Type B pancreatic cell (in vitro differentiated cells): Measurements from ENCODE around the gene LRRN4CL. TPM values are rescaled to one million over a fixed set of nuclear protein-coding genes. Genes with fewer than 3 reads are reported as not detected.
"Not testable (repeated sequence)": the region's sequence is repeated elsewhere in the genome, so short reads cannot be mapped to it uniquely, and the experiment has no call there.

Experiments used
- DNase-seq: peaks from one replicate; pipeline ENCODE4 v3.0.0; 2021; ENCODE audit warnings: mixed read lengths; ENCODE audit not compliant: unreplicated experiment; ENCODE audit errors: extremely low spot score
- H3K27ac Mint-ChIP-seq: 2 replicates; pipeline ENCODE4 v1.8.0; 2021; ENCODE audit warnings: mild to moderate bottlenecking, mixed read lengths
- H3K27me3 Mint-ChIP-seq: 2 replicates; pipeline ENCODE4 v1.8.0; 2021; ENCODE audit warnings: mixed read lengths
- H3K36me3 Mint-ChIP-seq: 2 replicates; pipeline ENCODE4 v1.8.0; 2021; ENCODE audit warnings: mixed read lengths
- H3K4me1 Mint-ChIP-seq: one replicate; pipeline ENCODE4 v1.8.0; 2021; ENCODE audit warnings: mixed read lengths; ENCODE audit not compliant: unreplicated experiment
- H3K4me3 Mint-ChIP-seq: 2 replicates; pipeline ENCODE4 v1.8.0; 2021; ENCODE audit warnings: mild to moderate bottlenecking, mixed read lengths
- H3K9me3 Mint-ChIP-seq: 2 replicates; pipeline ENCODE4 v1.8.0; 2021; ENCODE audit warnings: mixed read lengths
- CTCF ChIP-seq: fragments of 200-600 bp; sonication (generic); conservative IDR thresholded peaks from 2 replicates; pipeline ENCODE4 v1.5.0; 2021; ENCODE audit warnings: antibody characterized with exemption, mild to moderate bottlenecking
- total RNA-seq: library from RNA; stranded (reverse); gene quantifications from 2 replicates; pipeline ENCODE4 v1.2.1, GENCODE V29; 2021; ENCODE audit warnings: low replicate concordance

LRRN4CL gene
- total RNA-seq, 1 donor from 2014 or later = 1.0 TPM

- Mint-ChIP-seq H3K9me3 (no peaks in the 10 kb centered on the region), H3K27me3 (no peaks in the 10 kb centered on the region), H3K4me1 (peaks cover 28% of the 10 kb centered on the region), H3K36me3 (peaks cover 8% of the 10 kb centered on the region), H3K4me3 (peak overlapping the region; percentile 95), H3K27ac (peak overlapping the region; percentile 94)
- no peak for TF ChIP-seq CTCF
- DNase-seq = no peak
Observed at GRCh38 chr11:62677714-62678113, 11.6 kb downstream of the LRRN4CL start.

DNA sequence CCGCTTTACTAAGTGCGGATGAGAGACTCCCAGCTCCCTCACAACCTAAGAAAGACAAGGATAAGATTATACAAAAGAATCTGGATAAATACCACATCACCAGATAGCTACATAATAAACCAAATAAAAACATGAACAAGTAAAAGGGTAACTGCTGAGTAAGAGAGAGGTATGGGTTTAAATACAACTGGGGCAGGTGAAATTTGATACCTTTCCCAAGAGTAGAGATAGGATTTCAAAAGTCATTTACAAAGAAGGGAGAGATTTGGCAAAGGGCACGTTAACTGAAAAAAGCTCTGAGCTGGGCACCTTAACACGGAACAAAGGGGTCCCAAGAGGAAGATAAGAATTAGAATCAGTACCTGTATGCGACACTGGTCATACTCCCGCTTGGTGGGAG is 12.2 kb downstream of the LRRN4CL start:
- Mint-ChIP-seq H3K4me3 (peak overlapping the region; percentile 95), H3K36me3 (peaks cover 8% of the 10 kb centered on the region), H3K9me3 (no peaks in the 10 kb centered on the region), H3K4me1 (peaks cover 28% of the 10 kb centered on the region), H3K27me3 (no peaks in the 10 kb centered on the region), H3K27ac (peak overlapping the region; percentile 94)
- DNase-seq = no peak
- TF ChIP-seq CTCF = no peak

DNA sequence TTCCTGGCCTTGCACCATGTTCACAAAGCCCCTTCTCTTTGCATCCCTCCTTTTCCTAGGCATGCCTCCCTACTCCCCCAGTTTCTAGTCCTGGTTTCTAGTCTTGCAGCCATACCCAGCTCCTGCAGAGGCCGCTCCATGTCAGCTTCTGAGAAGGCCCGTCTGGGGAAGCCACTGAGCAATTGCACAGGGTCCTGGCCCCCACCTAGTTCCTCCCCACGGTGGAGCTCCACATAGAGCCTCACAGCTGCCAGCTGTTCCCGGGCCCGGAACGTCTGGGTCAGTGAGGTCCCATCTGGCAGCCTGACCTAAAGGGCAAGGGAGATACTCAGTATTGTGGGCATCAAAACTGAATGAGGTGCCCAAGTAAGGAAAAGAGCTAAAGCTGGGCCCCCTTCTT is 12.6 kb downstream of the LRRN4CL start:
- no peaks in the 10 kb centered on the region for H3K27me3 Mint-ChIP-seq
- H3K4me3 Mint-ChIP-seq = peak overlapping the region; percentile 95
- H3K36me3 Mint-ChIP-seq = peaks cover 8% of the 10 kb centered on the region
- DNase-seq = no peak
- H3K4me1 Mint-ChIP-seq = peaks cover 28% of the 10 kb centered on the region
- peak overlapping the region; percentile 94 for H3K27ac Mint-ChIP-seq
- no peak for TF ChIP-seq CTCF
- no peaks in the 10 kb centered on the region for H3K9me3 Mint-ChIP-seq

- H3K27me3 Mint-ChIP-seq, H3K27ac Mint-ChIP-seq, DNase-seq, H3K4me3 Mint-ChIP-seq, H3K9me3 Mint-ChIP-seq: not testable (repeated sequence)
- Mint-ChIP-seq H3K36me3 (peaks cover 11% of the 10 kb centered on the region), H3K4me1 (peaks cover 32% of the 10 kb centered on the region)
Observed at GRCh38 chr11:62675415-62675814, 13.9 kb downstream of the LRRN4CL start.

GRCh38 chr11:62673196-62673525 is 16.2 kb downstream of the LRRN4CL start:
- peak overlapping the region; percentile 100 for H3K4me3 Mint-ChIP-seq
- no peaks in the 10 kb centered on the region for H3K27me3 Mint-ChIP-seq
- no peak for TF ChIP-seq CTCF
- peaks cover 14% of the 10 kb centered on the region for H3K36me3 Mint-ChIP-seq
- no peak for DNase-seq
- no peaks in the 10 kb centered on the region for H3K9me3 Mint-ChIP-seq
- H3K27ac Mint-ChIP-seq = peak overlapping the region; percentile 95
- H3K4me1 Mint-ChIP-seq = peaks cover 28% of the 10 kb centered on the region

DNA sequence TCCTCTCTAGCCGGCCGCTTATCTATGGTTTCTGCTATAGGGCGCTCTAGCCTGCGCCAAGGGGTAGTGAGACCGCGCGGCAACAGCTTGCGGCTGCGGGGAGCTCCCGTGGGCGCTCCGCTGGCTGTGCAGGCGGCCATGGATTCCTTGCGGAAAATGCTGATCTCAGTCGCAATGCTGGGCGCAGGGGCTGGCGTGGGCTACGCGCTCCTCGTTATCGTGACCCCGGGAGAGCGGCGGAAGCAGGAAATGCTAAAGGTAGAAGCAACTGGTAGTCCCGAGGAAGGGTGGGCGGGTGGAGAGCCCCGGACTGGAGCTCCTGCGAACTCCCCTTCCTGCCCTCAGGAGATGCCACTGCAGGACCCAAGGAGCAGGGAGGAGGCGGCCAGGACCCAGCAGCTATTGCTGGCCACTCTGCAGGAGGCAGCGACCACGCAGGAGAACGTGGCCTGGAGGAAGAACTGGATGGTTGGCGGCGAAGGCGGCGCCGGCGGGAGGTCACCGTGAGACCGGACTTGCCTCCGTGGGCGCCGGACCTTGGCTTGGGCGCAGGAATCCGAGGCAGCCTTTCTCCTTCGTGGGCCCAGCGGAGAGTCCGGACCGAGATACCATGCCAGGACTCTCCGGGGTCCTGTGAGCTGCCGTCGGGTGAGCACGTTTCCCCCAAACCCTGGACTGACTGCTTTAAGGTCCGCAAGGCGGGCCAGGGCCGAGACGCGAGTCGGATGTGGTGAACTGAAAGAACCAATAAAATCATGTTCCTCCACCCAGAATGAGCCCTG is 17.5 kb downstream of the LRRN4CL start, which contains the start of the genes LBHD1 and UQCC3:
LBHD1 (minus strand) TSS at position 660 of the 782 bp plus-strand sequence. CDS start 2,236 bp downstream, outside the sequence.
UQCC3 (plus strand) TSS at position 66 of the 782 bp plus-strand sequence; CDS start at position 139, 73 bp downstream.
- no peaks in the 10 kb centered on the region for H3K9me3 Mint-ChIP-seq
- H3K27me3 Mint-ChIP-seq = no peaks in the 10 kb centered on the region
- peak within 1 kb of the TSS; percentile 95 for H3K27ac Mint-ChIP-seq
- H3K4me3 Mint-ChIP-seq = peak within 1 kb of the TSS; percentile 100
- peaks cover 22% of the 10 kb centered on the region for H3K4me1 Mint-ChIP-seq
- no peak for DNase-seq
- H3K36me3 Mint-ChIP-seq = peaks cover 9% of the 10 kb centered on the region
- TF ChIP-seq CTCF = no peak
